A172 (cell line): ENCODE data around the gene RAB7B. TPM values are rescaled to one million over a fixed set of nuclear protein-coding genes. Genes with fewer than 3 reads are reported as not detected.

Experiments
- DNase-seq: peaks from one replicate; pipeline ENCODE4 v3.0.0-alpha.2; 2015; ENCODE audit warnings: low spot score
- total RNA-seq: library from RNA; depleted of rRNA; stranded (reverse); fragments of >200 nt; shearing (Covaris generic); gene quantifications from 2 replicates; pipeline ENCODE4 v1.2.3, GENCODE V29; 2014

Gene RAB7B
- total RNA-seq, 1 experiment from 2014 or later: 0.29 TPM

GRCh38 chr1:206022766-206023165 lies 19.6 kb upstream of the RAB7B start:
- DNase-seq: no peak

GRCh38 chr1:206021626-206022365 lies 18.6 kb upstream of the RAB7B start:
- peak; percentile 78 for DNase-seq

- no peak for DNase-seq
These were observed 17.9 kb upstream of the RAB7B start for GRCh38 chr1:206021008-206021625.

- no peak for DNase-seq
These were observed 17.3 kb upstream of the RAB7B start for GRCh38 chr1:206020393-206021007.

- no peak for DNase-seq
These were observed 11.9 kb upstream of the RAB7B start for GRCh38 chr1:206015071-206015470.

GRCh38 chr1:206014601-206015000 lies 11.4 kb upstream of the RAB7B start:
- no peak for DNase-seq

- DNase-seq: no peak
These were observed 10.0 kb upstream of the RAB7B start for GRCh38 chr1:206013026-206013795.

- no peak for DNase-seq
These were observed 9.1 kb upstream of the RAB7B start for GRCh38 chr1:206012086-206012859.

GRCh38 chr1:206011057-206011456 lies 7.9 kb upstream of the RAB7B start:
- no peak for DNase-seq

- DNase-seq: no peak
These were observed 6.9 kb upstream of the RAB7B start for GRCh38 chr1:206010060-206010459.

- no peak for DNase-seq
These were observed 3.8 kb upstream of the RAB7B start for GRCh38 chr1:206006946-206007345.

- DNase-seq: no peak
These were observed 2.6 kb upstream of the RAB7B start for GRCh38 chr1:206005778-206006180.

- DNase-seq: no peak
These were observed 2.0 kb upstream of the RAB7B start for GRCh38 chr1:206005234-206005633.

- DNase-seq: no peak
These were observed 1.6 kb upstream of the RAB7B start for GRCh38 chr1:206004826-206005225.

- DNase-seq: no peak
These were observed 932 bp upstream of the RAB7B start for GRCh38 chr1:206003854-206004800.

GRCh38 chr1:206002160-206002559 lies 1.0 kb downstream of the RAB7B start:
- no peak for DNase-seq

- peak; percentile 88 for DNase-seq
These were observed 1.7 kb downstream of the RAB7B start for GRCh38 chr1:206001476-206001888.

GRCh38 chr1:206000641-206001339 lies 2.4 kb downstream of the RAB7B start:
- no peak for DNase-seq

GRCh38 chr1:205998457-205999241 lies 4.5 kb downstream of the RAB7B start:
- no peak for DNase-seq
